GM12892 (cell line): Measurements from ENCODE around the gene EEF1AKMT4.
A peak's percentile ranks its signal among the peaks of the same experiment; 100 is the strongest.

Source experiments
- DNase-seq: peaks from one replicate; pipeline ENCODE4 v3.0.0; 2011; ENCODE audit not compliant: insufficient read length
- FAIRE-seq: peaks from 2 replicates; lab custom pipeline; 2011; peaks lifted over from hg19 to GRCh38; lab: Jason Lieb, UNC
- POLR2A ChIP-seq: IDR thresholded peaks from 2 replicates; pipeline ENCODE4 v1.6.1; 2011; ENCODE audit warnings: low read depth, low read length, control low read depth
- POLR2AphosphoS5 ChIP-seq: IDR thresholded peaks from 2 replicates; pipeline ENCODE4 v1.6.1; 2011; ENCODE audit warnings: low read depth, low read length, control low read depth
- TAF1 ChIP-seq: IDR thresholded peaks from 2 replicates; pipeline ENCODE4 v1.6.1; 2011; ENCODE audit warnings: low read depth, mild to moderate bottlenecking, control low read depth, low read length, borderline replicate concordance

Gene EEF1AKMT4

GRCh38 chr3:184295771-184296170 lies 46.3 kb downstream of the EEF1AKMT4 start:
- no peak for TF ChIP-seq POLR2AphosphoS5
- no peak for TF ChIP-seq POLR2A
- TF ChIP-seq TAF1 = no peak
- FAIRE-seq (no peak), DNase-seq (no peak)

DNA sequence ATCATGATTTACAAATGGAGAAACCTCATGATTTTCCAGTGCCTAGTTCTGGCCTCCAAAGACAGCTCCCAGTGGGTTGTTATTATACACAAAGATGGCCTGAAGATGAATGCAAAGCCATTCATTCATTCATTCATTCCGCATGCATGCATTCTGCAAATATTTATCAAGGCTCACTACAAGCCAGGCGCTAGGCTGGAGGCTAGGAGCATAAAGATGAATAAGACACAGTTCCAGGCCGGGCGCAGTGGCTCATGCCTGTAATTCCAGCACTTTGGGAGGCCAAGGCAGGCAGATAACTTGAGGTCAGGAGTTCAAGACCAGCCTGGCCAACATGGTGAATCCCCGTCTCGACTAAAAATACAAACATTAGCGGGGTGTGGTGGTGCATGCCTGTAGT lies 47.1 kb downstream of the EEF1AKMT4 start:
- FAIRE-seq (no peak), DNase-seq (no peak)
- TF ChIP-seq POLR2A (no peak), TAF1 (no peak), POLR2AphosphoS5 (no peak)

DNA sequence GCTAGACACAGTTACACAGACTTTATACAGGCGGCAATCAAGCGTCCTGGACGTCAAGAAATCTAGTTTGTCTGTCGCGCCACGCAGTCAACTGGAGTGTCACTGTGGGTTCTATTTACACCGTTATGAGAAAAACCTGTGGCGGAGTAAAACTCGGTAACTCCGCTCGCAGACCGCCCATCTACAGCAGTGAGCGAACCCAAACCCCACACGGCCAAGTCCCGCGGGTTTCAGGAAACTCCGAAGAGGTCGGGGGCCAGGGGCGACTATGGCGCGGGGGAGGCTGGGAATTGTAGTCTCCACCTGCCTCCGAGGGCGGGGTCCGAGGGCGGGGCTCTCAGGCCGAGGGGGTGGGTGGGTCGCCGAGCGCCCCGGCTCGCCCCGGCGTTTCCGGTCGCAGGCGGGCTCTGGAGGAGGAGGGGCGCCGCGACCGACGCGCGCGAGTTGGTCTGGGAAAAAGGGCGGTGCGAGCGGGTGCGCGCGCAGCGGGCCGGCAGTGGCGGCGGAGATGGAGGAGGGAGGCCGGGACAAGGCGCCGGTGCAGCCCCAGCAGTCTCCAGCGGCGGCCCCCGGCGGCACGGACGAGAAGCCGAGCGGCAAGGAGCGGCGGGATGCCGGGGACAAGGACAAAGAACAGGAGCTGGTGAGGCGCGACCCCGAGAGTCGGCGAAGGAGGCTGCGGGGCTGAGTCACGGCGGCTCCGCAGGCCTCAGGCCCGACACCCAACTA lies 49.5 kb downstream of the EEF1AKMT4 start, which contains the start of gene PSMD2:
Gene PSMD2 (plus strand): TSS at position 483 of the 729 bp plus-strand sequence. CDS start 26 bp downstream, at position 509.
- peak; percentile 95 for DNase-seq
- TF ChIP-seq POLR2A (peak; percentile 82; the same call in 1 of the 2 replicates), POLR2AphosphoS5 (peak; percentile 80), TAF1 (peak; percentile 27; the same call in 1 of the 2 replicates)
- FAIRE-seq = peak; percentile 88

DNA sequence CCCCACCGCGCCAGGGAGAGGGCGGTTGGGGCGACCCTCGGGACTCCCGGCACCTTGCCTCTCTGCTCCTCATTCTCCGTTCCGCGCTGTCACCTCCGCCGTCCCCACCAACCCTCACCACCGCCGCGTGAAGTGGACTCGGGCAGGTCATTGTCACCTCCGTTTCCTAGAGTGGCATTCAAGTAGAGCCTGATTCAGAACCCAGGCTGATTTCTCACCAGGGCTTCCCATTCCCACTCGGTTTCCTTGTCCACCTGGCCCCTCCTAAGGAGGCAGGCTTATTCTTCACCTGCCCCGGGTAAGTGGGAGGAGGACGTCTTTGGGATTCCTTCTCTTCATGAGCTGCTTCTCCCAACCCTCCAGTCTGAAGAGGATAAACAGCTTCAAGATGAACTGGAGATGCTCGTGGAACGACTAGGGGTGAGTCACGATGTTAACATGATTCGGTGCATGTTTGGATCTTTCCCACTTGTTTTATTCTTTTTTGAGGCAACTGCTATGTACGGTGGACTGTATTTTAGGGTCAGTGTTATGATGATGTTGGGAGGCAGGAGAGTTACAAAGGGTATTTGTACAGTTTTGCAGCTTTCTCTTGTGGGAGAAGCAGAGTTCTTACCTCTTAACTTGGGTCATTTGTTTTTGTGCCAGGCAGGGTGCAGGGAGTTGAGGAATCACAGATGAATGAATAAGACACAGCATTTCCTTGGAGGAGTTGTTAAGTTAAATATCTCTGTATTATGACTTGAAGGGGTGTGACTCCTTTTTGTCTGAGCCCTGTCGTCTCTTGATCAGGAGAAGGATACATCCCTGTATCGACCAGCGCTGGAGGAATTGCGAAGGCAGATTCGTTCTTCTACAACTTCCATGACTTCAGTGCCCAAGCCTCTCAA lies 50.3 kb downstream of the EEF1AKMT4 start:
- no peak for TF ChIP-seq TAF1
- TF ChIP-seq POLR2A = no peak
- TF ChIP-seq POLR2AphosphoS5 = no peak
- DNase-seq (no peak), FAIRE-seq (no peak)

GRCh38 chr3:184300378-184300720 lies 50.9 kb downstream of the EEF1AKMT4 start:
- TF ChIP-seq POLR2A (no peak), TAF1 (no peak), POLR2AphosphoS5 (no peak)
- FAIRE-seq (no peak), DNase-seq (no peak)

GRCh38 chr3:184305577-184305976 lies 56.1 kb downstream of the EEF1AKMT4 start:
- DNase-seq (no peak), FAIRE-seq (peak; percentile 48)
- no peak for TF ChIP-seq POLR2AphosphoS5

GRCh38 chr3:184306341-184306972 lies 57.0 kb downstream of the EEF1AKMT4 start:
- DNase-seq (no peak), FAIRE-seq (no peak)
- TF ChIP-seq POLR2AphosphoS5 = no peak

DNA sequence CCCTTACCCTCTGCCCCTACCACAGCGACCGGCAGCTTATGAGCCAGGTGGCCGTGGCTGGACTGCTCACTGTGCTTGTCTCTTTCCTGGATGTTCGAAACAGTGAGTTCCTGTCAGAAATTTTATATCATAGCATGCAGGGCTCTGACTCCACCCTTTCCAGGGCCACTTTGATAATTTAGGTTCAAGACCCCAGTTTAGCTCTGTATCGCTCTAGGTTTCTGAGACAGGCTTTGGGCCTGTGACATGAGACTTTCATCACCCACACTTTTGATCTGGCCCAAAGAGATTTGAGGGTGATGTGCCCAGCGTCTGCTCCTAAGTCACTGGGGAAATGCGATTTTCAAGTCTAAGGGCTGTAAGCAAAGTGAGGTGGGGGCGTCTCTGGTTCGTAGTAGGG lies 58.4 kb downstream of the EEF1AKMT4 start:
- no peak for TF ChIP-seq TAF1
- TF ChIP-seq POLR2AphosphoS5 = no peak
- TF ChIP-seq POLR2A = no peak
- FAIRE-seq (no peak), DNase-seq (no peak)
